Uterus (tissue), 2 donors: ENCODE results near the gene CACNA2D1.

ENCODE experiments used
- CTCF ChIP-seq, 4 experiments: fragments of 200-600 bp in 2 of 4; fragments of 450-650 bp in 2 of 4; sonication (generic) in 2 of 4; IDR thresholded peaks; one replicate each; pipeline ENCODE4 v1.5.1; 2016 to 2019; ENCODE audit warnings: antibody characterized with exemption in 4 of 4, mild to moderate bottlenecking in 2 of 4, moderate library complexity in 1 of 4
- POLR2A ChIP-seq, 2 donors: fragments of 450-650 bp; IDR thresholded peaks; one replicate each; pipeline ENCODE4 v1.6.1; 2016; ENCODE audit warnings: antibody characterized with exemption in 2 of 2, mild to moderate bottlenecking in 1 of 2, moderate library complexity in 1 of 2

GRCh38 chr7:82202107-82202506 lies 241.5 kb downstream of the CACNA2D1 start:
- TF ChIP-seq CTCF (IDR thresholded peaks at IDR 0.05), result no peak
- TF ChIP-seq POLR2A (IDR thresholded peaks at IDR 0.05), result no peak
